ENCODE results near the gene RCCD1. TPM values are rescaled to one million over a fixed set of nuclear protein-coding genes. Genes with fewer than 3 reads are reported as not detected.

RCCD1 gene
- total RNA-seq, 1 donor from 2014 or later: 7.4 TPM

DNA sequence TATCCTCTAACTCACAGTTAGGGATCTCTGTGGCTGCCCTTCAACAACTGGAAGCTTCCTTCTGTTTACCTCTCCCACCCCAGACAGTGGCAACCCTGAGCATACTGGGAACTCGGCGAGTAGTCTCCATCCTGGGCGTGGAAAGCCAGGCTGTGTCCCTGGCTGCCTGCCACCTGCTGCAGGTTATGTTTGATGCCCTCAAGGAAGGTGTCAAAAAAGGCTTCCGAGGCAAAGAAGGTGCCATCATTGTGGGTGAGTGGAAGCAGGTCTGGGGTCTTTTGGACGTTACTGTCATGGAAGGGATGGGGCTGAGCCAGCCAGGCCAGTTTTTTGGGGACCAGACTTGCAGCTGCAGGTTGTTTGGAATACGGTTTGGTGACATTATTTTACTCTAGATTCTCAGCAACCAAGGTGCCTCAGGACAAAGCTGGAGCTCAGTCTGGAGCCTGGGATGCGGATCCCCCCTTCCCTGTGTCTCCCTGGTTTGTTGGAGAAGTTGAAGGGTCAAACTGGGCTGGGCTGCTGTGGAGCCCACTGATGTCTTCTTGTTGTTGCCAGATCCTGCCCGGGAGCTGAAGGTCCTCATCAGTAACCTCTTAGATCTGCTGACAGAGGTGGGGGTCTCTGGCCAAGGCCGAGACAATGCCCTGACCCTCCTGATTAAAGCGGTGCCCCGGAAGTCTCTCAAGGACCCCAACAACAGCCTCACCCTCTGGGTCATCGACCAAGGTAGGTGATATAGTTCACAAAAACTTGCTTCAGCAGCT is 12.1 kb upstream of the RCCD1 start:
- no peak for DNase-seq (ENCODE audit: low read depth)

DNA sequence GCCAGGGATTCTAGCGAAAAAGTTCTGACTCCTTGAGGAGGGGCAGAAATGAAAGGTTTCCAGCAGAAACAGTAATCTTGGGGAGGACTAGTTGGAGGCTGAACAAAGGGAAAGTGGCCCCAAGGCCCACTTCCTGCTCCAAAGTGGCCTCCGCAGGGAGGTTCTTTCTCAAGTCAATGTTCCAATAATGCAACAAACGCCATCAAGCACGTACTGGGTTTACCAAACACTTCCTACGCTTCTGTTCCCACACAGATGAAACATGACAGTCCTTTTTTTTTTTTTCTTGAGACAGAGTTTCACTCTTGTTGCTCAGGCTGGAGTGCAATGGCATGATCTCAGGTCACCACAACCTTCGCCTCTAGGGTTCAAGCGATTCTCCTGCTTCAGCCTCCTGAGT is 9.6 kb upstream of the RCCD1 start:
- DNase-seq (ENCODE audit: low read depth): no peak

DNA sequence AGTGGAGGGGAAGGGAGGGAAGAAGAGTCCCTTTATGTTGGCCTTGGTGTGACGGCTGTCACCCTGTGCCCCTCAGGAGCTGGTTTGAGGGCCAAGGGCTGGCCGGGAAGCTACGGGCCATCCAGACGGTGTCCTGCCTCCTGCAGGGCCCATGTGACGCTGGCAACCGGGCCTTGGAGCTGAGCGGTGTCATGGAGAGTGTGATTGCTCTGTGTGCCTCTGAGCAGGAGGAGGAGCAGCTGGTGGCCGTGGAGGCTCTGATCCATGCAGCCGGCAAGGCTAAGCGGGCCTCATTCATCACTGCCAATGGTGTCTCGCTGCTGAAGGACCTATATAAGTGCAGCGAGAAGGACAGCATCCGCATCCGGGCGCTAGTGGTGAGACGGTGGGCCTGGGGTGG is 8.1 kb upstream of the RCCD1 start:
- no peak for DNase-seq (ENCODE audit: low read depth)

DNA sequence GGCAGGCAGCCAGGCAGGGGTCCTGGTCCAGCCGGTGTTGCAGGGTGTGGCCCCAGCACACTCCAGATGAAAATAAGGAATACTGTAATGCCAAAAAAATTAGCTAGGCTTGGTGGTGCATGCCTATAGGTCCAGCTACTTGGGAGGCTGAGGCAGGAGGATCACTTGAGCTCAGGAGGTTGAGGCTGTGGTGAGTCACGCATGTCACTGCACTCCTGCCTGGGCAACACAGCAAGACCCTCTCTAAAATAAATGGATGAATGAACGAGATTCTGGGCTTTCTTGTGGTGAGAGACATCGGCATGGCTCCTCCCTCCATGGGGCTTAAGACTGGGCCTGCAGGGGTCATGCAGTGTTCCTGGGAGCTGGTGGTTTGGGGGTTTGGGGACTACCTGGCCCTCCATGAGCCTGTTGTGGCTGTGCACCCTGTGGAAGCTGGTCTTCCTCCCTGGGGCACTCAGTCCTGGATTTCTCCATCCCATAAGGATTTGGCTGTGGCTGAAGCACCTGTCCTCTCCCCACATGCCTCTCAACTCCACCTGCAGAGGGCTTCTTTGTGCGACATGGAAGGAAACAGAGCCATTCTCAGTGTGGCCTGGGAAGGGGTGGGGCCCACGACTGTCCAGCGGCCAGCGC is 7.6 kb upstream of the RCCD1 start:
- no peak for DNase-seq (ENCODE audit: low read depth)

DNA sequence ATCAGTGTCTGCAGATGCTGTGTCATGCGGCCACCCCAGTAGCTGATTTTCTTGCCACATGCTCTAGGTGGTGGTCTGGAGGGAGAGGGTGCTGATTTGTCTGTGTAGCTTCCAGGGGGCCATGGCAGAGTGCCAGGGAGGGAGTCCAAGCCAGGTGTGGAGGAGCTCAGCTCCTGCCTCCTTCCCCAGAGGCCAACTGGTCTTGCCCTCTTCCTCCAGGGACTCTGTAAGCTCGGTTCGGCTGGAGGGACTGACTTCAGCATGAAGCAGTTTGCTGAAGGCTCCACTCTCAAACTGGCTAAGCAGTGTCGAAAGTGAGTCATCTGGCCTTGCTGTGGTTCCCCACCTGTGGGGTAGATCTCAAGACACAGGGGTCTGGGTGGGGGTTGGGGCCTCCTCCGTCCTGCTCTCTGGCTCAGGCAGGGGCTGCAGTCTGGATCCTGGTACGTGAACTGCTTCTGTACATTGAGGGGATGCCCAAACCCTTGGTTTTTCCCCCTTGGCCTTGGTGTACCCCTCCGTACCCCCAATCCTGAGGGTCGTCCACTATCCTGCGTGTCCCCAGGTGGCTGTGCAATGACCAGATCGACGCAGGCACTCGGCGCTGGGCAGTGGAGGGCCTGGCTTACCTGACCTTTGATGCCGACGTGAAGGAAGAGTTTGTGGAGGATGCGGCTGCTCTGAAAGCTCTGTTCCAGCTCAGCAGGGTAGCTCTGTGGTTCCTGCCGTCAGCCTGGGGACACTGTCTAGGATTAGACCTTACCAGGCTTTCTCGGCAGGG is 6.9 kb upstream of the RCCD1 start:
- DNase-seq (ENCODE audit: low read depth): no peak

DNA sequence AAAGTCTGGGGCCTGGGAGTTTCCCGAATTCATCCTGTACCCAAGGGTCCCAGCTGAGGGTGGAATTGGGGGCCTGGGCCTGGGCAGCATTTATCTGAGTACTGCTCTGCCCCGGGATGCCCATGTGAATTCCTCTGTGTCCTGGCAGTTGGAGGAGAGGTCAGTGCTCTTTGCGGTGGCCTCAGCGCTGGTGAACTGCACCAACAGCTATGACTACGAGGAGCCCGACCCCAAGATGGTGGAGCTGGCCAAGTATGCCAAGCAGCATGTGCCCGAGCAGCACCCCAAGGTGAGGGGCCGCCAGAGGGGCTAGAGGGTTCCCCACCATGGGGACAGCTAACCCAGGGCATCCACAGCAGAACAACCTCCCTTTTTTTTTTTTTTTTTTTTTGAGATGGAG is 6.2 kb upstream of the RCCD1 start:
- no peak for DNase-seq (ENCODE audit: low read depth)

DNA sequence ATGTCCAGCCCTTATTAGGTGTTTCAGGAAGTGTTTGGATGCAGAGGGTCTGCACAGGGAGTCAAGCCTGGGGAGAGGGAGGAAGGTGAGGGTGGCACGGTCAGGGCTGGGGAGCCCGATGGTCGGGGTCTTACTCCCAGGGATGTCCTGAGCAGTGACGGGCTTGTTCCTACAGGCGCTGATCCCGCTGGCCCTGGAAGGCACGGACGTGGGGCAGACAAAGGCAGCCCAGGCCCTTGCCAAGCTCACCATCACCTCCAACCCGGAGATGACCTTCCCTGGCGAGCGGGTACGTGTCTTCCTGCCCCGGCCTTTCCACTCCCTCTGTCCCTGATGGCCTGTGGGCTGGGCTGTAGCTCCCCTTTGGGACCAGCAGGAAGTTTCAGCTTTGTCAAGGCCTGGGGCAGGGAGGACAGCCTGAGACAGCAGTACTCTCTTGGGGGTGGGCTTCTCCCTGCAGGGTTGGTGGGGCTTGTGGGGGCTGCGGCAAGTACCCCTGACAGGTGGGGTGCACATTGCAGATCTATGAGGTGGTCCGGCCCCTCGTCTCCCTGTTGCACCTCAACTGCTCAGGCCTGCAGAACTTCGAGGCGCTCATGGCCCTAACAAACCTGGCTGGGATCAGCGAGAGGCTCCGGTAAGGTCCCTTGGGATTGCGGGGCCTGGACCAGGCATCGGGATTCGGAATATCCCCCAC is 4.6 kb upstream of the RCCD1 start:
- DNase-seq (ENCODE audit: low read depth): no peak

DNA sequence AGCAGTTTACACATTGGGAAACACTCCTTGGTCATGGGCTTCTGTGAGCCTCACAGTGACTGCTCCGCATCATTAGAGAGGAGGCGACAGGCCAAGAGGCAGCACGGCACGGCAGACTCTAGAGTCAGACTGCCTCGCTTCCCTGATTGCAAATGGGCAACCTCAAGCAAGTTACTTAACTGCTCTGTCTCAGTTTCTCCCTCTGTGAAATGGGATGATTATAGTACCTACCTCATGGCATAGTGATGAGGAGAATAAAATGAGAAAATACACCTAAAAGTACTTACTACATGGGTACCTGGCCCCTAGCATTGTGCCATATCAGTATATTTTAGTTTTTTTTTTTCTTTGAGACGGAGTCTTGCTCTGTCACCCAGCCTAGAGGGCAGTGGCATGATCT is 4.0 kb upstream of the RCCD1 start:
- no peak for DNase-seq (ENCODE audit: low read depth)

DNA sequence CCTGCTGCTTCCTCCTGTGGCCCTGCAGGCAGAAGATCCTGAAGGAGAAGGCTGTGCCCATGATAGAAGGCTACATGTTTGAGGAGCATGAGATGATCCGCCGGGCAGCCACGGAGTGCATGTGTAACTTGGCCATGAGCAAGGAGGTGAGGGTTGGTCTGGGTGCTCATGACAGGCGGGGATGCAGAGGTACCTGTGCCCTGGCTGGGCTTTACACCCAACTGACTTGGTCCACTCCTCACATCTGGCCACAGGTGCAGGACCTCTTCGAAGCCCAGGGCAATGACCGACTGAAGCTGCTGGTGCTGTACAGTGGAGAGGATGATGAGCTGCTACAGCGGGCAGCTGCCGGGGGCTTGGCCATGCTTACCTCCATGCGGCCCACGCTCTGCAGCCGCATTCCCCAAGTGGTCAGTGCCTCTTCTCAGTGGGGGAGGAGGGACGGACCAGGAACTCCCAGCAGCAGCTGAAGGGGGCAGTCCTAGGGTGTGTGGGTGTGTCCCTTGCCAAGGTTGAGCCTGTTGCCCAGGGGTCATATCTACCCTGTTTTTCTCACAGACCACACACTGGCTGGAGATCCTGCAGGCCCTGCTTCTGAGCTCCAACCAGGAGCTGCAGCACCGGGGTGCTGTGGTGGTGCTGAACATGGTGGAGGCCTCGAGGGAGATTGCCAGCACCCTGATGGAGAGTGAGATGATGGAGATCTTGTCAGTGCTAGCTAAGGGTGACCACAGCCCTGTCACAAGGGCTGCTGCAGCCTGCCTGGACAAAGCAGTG is 1.6 kb upstream of the RCCD1 start:
- no peak for DNase-seq (ENCODE audit: low read depth)

DNA sequence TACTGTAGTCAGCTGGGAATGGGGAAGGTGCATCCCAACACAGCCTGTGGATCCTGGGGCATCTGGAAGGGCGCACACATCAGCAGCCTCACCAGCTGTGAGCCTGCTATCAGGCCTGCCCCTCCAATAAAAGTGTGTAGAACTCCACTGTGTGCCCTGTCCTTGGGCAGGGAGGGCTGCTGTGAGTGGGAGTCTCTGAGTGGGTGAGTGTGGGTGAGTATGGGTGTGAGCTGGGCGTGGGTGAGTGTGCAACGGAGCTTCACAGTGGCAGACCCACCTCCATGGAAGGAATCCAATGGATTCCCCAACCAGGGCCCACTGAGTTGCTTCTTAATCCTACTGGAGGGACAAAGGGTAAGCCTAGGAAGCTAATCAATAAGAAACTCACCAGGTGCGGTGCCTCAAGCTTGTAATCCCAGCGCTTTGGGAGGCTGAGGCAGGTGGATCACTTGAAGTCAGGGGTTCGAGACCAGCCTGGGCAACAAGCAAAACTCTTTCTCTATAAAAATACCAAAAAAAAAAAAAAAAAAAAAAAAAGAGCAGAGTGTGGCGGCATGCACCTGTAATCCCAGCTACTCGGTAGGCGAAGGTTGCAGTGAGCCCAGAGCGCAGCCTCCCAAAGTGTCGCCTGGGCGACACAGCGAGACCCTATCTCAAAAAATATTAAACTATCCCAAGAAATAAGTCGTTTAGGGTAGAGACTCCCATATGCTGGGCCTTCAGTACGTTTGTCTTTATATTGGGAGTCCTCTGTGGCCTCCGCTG is 555 bp upstream of the RCCD1 start:
- no peak for DNase-seq (ENCODE audit: low read depth)

DNA sequence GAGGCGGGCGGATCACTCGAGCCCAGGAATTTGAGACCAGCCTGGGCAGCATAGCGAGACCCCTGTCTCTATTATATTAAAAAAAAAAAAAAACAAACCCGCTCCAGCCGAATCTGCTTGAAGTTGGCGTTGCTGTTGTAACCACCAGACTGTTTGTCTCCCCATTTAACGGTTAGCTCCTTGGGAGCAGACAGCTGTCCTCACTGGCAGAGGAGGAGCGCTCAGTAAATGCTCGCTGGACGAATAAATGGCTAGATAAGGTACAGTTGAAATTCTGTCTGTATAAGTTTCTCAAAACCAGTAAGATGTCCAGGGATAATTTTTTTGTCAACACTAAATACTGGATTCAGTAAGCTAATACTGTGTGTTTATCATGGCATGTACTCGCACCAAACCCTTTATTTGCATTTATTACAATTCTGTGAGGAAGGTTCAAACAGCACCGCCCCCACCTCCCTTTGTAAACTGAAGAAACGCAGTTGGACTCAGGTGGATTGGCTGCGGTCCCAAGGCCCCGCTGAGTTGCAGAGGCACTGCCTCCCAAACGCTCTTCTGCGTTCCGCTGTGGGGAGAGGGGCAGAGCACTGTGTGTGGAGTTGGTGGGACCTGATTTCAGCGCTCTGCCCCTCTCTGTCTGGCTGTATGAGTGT is 1.1 kb downstream of the RCCD1 start:
- no peak for DNase-seq (ENCODE audit: low read depth)

DNA sequence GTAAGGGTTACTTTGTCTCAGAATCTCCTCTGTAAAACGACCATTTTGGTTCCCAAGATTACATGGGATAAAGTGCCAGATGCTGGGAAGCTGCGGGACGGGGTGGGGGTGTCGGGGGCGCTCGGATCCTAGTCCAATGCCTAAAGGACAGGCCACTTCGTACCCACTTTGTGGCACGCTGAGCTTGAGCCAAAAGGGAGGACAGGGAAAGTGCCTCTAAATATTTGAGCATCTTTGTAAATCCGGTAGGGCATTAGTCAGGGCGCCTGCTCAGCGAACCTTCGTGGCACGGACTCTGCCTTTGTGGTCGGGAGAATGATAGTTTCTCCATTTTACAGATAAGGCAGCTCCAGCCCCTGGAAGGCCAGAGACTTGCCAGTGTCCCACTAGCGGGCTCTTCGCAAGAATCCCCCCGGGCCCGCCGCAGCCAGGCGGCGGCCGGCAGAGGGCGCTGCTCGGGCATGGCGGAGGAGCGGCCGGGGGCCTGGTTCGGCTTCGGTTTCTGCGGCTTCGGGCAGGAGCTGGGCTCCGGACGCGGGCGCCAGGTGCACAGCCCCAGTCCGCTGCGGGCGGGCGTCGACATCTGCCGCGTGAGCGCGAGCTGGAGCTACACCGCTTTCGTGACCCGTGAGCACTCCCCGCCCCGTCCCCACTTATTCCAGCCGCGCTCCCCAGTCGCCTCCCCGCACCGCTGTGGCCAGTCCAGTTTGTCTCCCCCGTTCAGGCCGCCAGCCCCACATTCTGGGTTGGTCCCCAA is 1.8 kb downstream of the RCCD1 start:
- DNase-seq (ENCODE audit: low read depth): peak; percentile 81

DNA sequence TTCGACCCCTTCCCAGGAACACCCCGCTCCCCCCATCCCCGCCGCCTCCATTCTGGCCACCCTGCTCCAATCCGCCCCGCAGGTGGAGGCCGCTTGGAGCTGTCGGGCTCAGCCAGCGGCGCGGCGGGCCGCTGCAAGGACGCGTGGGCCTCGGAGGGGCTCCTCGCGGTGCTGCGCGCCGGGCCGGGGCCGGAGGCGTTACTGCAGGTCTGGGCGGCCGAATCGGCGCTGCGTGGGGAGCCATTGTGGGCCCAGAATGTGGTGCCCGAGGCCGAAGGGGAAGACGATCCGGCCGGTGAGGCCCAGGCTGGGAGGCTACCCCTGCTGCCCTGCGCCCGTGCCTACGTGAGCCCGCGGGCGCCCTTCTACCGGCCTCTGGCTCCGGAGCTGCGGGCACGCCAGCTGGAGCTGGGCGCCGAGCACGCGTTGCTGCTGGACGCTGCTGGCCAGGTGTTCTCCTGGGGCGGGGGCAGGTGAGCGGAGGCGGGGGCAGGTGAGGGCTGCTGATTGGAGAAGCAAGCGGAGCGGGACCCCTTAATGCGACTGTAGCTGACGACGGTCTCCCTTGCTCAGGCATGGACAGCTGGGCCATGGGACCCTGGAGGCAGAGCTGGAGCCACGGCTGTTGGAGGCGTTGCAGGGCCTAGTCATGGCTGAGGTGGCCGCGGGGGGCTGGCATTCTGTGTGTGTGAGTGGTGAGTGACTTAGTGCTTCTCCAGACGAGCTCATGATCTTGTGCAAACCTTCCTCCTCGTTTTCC is 2.5 kb downstream of the RCCD1 start:
- DNase-seq (ENCODE audit: low read depth): no peak

DNA sequence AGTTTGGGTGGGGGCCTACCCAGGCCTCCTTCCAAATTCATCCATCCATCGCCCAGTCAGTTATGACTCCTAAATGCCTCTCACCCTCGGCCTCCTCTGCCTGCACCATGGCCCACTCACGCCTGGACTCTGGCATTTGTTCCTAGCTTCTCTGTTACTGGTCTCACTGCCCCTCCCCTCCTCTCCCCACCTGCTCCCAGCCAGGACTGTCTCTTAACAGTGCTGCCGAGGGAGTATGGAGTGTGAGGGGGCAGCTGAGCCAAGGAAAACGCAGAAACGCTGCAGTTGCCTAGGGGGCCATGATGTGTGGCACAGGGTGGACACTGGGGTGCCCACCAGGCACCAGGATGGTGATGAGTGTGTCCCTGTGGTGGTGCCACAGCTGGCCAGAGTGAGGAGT is 3.1 kb downstream of the RCCD1 start:
- DNase-seq (ENCODE audit: low read depth): no peak

DNA sequence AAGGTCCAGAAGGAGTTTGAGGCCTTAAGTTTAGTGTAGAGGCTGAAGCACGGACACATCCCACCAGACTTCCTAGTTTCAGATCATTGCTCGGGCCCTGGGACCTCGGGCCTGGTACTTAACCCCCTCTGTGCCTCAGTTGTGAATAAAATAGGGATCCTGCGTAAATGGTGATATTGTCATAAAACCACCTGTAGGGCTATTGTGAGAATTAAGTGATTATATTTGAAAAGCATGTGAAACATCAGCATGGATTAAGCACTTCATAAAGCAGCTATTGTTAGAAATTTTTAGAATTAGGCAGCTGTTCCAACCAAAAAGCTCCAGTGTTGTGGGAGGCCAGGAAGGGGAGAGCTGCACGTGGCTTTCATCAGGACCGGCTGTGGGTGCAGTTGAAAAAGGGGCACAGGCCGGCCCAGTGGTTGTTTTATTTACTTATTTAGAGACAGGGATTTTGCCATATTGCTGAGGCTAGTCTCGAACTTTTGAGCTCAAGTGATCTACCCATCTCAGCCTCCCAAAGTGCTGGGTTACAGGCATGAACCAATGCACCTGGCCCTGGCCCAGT is 4.4 kb downstream of the RCCD1 start:
- no peak for DNase-seq (ENCODE audit: low read depth)

DNA sequence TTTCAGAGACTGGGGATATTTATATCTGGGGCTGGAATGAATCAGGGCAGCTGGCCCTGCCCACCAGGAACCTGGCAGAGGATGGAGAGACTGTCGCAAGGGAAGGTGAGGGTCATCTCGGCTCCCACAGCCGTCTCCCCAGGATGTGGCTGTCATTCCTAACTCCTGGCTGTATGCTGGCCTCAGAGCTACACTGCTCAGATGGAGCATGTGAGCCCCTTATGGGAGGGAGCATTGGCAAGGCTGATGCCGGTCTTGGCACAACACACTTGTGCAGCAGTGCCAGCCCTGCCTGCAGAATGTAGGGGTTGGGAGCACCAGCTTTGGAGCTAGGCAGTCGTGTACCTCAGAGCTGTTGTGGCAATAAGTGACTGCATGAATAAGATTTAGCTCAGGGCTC is 5.2 kb downstream of the RCCD1 start:
- DNase-seq (ENCODE audit: low read depth): peak; percentile 52

DNA sequence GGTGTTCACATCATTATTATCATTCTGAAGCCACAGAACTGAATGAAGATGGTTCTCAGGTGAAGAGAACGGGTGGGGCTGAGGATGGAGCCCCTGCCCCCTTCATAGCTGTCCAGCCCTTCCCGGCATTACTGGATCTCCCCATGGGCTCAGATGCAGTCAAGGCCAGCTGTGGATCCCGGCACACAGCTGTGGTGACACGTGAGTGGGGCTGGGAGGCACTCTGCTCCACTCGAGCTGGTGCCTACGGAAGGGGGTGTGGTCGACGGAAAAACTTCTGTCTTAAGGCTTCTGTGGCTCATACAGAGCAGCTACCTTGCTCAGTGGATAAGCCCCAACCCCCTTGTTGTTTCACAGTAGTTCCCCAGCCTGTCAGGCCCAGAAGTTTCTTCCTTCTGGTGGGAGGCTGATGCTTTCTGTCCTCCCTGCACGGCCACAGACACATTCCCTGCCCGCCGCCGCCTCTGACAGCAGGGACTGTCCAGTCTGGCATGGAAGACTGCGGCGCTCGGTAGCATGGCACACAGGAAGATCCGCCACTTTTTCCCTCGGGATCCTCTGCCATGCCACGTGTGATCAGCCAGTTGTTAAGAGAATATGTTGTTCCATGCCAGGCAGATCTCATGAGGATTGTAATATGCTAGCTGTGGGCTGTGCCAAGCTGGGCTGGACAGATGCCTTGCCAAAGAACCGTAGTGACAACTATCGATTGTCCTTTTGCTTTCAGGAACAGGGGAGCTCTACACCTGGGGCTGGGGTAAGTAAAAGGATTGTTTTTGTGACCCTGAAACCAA is 5.8 kb downstream of the RCCD1 start:
- peak; percentile 37 for DNase-seq (ENCODE audit: low read depth)
